SK-N-SH treated with all-trans-retinoic acid at 6 μM for 48 hours (cell line): ENCODE data around the gene PES1.

ENCODE experiments used
- ATAC-seq: fragments of 200-7000 bp; cut with Tn5 transposase; 3 replicates; pipeline ENCODE4 v1.9.1; 2020; ENCODE audit warnings: mild to moderate bottlenecking, moderate library complexity
- ARNTL ChIP-seq: fragments of 450-650 bp; formaldehyde crosslinking; IDR thresholded peaks from 2 replicates; pipeline ENCODE4 v1.5.0; 2020; ENCODE audit warnings: low read depth, mild to moderate bottlenecking, moderate library complexity, borderline replicate concordance
- BACH2 ChIP-seq: fragments of 250-450 bp; sonication (Bioruptor Pico); IDR thresholded peaks from 2 replicates; pipeline ENCODE4 v1.9.0; 2021; ENCODE audit warnings: mild to moderate bottlenecking, borderline replicate concordance
- CREB5 ChIP-seq: fragments of 250-450 bp; sonication (Bioruptor Pico); IDR thresholded peaks from 2 replicates; pipeline ENCODE4 v1.5.1; 2020; ENCODE audit warnings: low read depth, mild to moderate bottlenecking, moderate library complexity
- CSDC2 ChIP-seq: fragments of 250-450 bp; sonication (Bioruptor Pico); IDR thresholded peaks from 2 replicates; pipeline ENCODE4 v1.5.0; 2020; ENCODE audit warnings: mild to moderate bottlenecking, moderate library complexity
- ESRRG ChIP-seq: fragments of 250-450 bp; sonication (Bioruptor Pico); IDR thresholded peaks from 2 replicates; pipeline ENCODE4 v1.6.1; 2021; ENCODE audit warnings: mild to moderate bottlenecking
- GLIS3 ChIP-seq: fragments of 250-450 bp; sonication (Bioruptor Pico); IDR thresholded peaks from 2 replicates; pipeline ENCODE4 v1.5.0; 2020; ENCODE audit warnings: mild to moderate bottlenecking, moderate library complexity
- ISL1 ChIP-seq: fragments of 250-450 bp; sonication (Bioruptor Pico); IDR thresholded peaks from 2 replicates; pipeline ENCODE4 v2.1.2; 2022; ENCODE audit warnings: mild to moderate bottlenecking, moderate library complexity
- OSR1 ChIP-seq: fragments of 250-450 bp; sonication (Bioruptor Pico); IDR thresholded peaks from 2 replicates; pipeline ENCODE4 v1.8.0; 2022; ENCODE audit warnings: moderate library complexity, mild to moderate bottlenecking, inconsistent platforms
- POU6F1 ChIP-seq: fragments of 250-450 bp; sonication (Bioruptor Pico); IDR thresholded peaks from 2 replicates; pipeline ENCODE4 v1.8.0; 2021; ENCODE audit warnings: low read depth, mild to moderate bottlenecking, moderate library complexity, borderline replicate concordance
- PPARA ChIP-seq: fragments of 250-450 bp; sonication (Bioruptor Pico); IDR thresholded peaks from 2 replicates; pipeline ENCODE4 v1.5.0; 2020; ENCODE audit warnings: mild to moderate bottlenecking, borderline replicate concordance
- RARB ChIP-seq: fragments of 250-450 bp; sonication (Bioruptor Pico); IDR thresholded peaks from 2 replicates; pipeline ENCODE4 v1.8.0; 2021; ENCODE audit warnings: mild to moderate bottlenecking, moderate library complexity
- SNAI2 ChIP-seq: fragments of 250-450 bp; sonication (Bioruptor Pico); IDR thresholded peaks from 2 replicates; pipeline ENCODE4 v1.5.0; 2020; ENCODE audit warnings: mild to moderate bottlenecking, moderate library complexity
- TCF4 ChIP-seq: fragments of 250-450 bp; sonication (Bioruptor Pico); IDR thresholded peaks from 2 replicates; pipeline ENCODE4 v1.8.0; 2021; ENCODE audit warnings: mild to moderate bottlenecking, moderate library complexity, borderline replicate concordance
- TOX ChIP-seq: fragments of 250-450 bp; sonication (Bioruptor Pico); IDR thresholded peaks from 2 replicates; pipeline ENCODE4 v1.8.0; 2021; ENCODE audit warnings: mild to moderate bottlenecking, moderate library complexity, borderline replicate concordance
- ZC3H10 ChIP-seq: fragments of 250-450 bp; sonication (Bioruptor Pico); IDR thresholded peaks from 2 replicates; pipeline ENCODE4 v1.5.1; 2021; ENCODE audit warnings: mild to moderate bottlenecking, moderate library complexity
- ZFP3 ChIP-seq: fragments of 250-450 bp; sonication (Bioruptor Pico); IDR thresholded peaks from 2 replicates; pipeline ENCODE4 v1.5.0; 2020; ENCODE audit warnings: mild to moderate bottlenecking, moderate library complexity
- ZFP30 ChIP-seq: fragments of 450-650 bp; formaldehyde crosslinking; IDR thresholded peaks from 2 replicates; pipeline ENCODE4 v1.5.0; 2022; ENCODE audit warnings: mild to moderate bottlenecking, moderate library complexity
- ZNF565 ChIP-seq: fragments of 450-650 bp; formaldehyde crosslinking; conservative IDR thresholded peaks from 2 replicates; pipeline ENCODE4 v1.5.0; 2020; ENCODE audit warnings: low read depth, mild to moderate bottlenecking, moderate library complexity
- ZNF70 ChIP-seq: fragments of 450-650 bp; formaldehyde crosslinking; IDR thresholded peaks from 2 replicates; pipeline ENCODE4 v1.5.0; 2020; ENCODE audit warnings: mild to moderate bottlenecking, moderate library complexity
- ZNF8 ChIP-seq: fragments of 450-650 bp; formaldehyde crosslinking; IDR thresholded peaks from 2 replicates; pipeline ENCODE4 v1.5.0; 2020; ENCODE audit warnings: mild to moderate bottlenecking, moderate library complexity
- TF ChIP-seq, protein P1 (sequence below): fragments of 250-450 bp; sonication (Bioruptor Pico); IDR thresholded peaks from 2 replicates; pipeline ENCODE4 v1.5.0; 2020; ENCODE audit warnings: mild to moderate bottlenecking, moderate library complexity
- TF ChIP-seq, protein P2 (sequence below): fragments of 250-450 bp; sonication (Bioruptor Pico); IDR thresholded peaks from 2 replicates; pipeline ENCODE4 v1.8.0; 2020; ENCODE audit warnings: mild to moderate bottlenecking, moderate library complexity, borderline replicate concordance
- TF ChIP-seq, protein P3 (sequence below): fragments of 250-450 bp; sonication (Bioruptor Pico); IDR thresholded peaks from 2 replicates; pipeline ENCODE4 v1.5.1; 2021; ENCODE audit warnings: mild to moderate bottlenecking, moderate library complexity

Gene PES1

DNA sequence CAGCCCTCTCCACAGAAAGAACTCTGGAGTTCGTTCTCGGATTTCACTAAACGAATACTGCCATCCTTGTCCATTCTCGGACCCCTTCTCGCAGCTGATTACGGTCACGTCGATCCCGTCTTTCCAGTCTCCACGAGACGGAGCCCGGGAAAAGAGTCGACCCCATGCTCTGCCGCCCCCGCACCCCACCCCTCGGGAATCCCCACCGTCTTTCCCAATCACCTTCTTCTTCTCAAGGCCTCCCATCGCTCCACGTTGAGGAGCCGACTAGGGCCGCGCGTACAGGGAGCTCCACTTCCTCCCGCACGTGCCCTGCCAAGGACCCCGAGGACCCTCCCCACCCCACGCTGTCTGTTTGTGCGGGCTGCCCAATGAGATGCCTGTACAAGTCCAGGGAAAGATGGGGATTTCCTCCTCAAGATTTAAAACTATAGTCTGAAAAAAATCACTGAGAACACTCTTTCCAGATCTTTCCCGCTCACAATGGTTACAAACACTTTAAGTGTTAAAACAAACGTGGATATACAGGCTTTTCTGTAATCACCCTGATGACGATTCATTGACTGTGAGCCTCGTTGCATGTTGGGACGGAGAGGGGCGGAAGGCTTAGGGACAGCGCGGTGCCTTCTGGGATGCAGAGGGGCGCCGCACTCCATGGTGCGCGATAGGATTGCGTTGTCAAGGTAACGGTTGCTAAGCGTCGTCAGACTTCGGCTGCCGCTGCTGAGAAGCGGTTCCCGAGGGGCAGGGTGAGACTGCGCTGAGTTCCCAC lies at the start of gene PES1:
TSS of gene PES1 (minus strand) at position 323 of the 772 bp plus-strand sequence. CDS start at position 246, 77 bp downstream.
- TF ChIP-seq ZNF8 (CRISPR knock-in tag) (no peak), SNAI2 (no peak), ZNF70 (CRISPR knock-in tag) (no peak), ZNF565 (no peak), CSDC2 (CRISPR knock-in tag) (no peak), ARNTL (CRISPR knock-in tag) (no peak)
- TF ChIP-seq, protein P1, sequence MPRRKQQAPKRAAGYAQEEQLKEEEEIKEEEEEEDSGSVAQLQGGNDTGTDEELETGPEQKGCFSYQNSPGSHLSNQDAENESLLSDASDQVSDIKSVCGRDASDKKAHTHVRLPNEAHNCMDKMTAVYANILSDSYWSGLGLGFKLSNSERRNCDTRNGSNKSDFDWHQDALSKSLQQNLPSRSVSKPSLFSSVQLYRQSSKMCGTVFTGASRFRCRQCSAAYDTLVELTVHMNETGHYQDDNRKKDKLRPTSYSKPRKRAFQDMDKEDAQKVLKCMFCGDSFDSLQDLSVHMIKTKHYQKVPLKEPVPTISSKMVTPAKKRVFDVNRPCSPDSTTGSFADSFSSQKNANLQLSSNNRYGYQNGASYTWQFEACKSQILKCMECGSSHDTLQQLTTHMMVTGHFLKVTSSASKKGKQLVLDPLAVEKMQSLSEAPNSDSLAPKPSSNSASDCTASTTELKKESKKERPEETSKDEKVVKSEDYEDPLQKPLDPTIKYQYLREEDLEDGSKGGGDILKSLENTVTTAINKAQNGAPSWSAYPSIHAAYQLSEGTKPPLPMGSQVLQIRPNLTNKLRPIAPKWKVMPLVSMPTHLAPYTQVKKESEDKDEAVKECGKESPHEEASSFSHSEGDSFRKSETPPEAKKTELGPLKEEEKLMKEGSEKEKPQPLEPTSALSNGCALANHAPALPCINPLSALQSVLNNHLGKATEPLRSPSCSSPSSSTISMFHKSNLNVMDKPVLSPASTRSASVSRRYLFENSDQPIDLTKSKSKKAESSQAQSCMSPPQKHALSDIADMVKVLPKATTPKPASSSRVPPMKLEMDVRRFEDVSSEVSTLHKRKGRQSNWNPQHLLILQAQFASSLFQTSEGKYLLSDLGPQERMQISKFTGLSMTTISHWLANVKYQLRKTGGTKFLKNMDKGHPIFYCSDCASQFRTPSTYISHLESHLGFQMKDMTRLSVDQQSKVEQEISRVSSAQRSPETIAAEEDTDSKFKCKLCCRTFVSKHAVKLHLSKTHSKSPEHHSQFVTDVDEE: no peak
- ATAC-seq: peak; percentile 99

DNA sequence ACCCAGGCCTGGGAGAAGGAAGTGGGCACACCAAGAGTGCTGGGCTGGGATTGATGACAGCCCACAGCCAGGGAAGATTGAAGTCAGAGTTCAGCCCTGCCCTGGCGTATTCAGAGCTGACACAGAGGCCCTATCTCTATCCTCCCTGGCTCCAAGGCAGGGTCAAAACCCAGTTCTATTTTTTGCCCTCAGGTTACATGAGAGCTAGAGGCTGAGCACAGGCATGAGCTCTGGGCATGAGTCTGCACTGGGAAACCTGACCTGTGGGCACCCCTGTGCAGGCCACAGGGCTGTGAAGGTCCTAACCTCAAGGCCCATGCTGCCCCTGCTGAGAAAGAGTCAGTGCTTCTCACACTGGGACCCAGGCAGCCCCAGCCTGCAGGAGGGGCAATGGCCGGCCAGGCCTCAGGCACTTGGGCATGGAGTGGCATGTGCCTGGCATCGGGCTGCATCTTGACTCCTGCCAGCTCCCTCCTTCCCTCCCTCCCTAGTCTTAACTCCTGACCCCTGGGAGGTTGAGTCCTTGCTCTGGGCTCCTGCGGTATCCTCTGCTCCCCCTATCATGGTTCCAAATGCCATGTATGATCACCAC lies 49.2 kb upstream of the PES1 start:
- no peak for TF ChIP-seq RARB (CRISPR knock-in tag)
- TF ChIP-seq CREB5 (CRISPR knock-in tag): no peak
- no peak for TF ChIP-seq BACH2 (CRISPR knock-in tag)
- no peak for TF ChIP-seq ESRRG (CRISPR knock-in tag)
- TF ChIP-seq, protein P2, sequence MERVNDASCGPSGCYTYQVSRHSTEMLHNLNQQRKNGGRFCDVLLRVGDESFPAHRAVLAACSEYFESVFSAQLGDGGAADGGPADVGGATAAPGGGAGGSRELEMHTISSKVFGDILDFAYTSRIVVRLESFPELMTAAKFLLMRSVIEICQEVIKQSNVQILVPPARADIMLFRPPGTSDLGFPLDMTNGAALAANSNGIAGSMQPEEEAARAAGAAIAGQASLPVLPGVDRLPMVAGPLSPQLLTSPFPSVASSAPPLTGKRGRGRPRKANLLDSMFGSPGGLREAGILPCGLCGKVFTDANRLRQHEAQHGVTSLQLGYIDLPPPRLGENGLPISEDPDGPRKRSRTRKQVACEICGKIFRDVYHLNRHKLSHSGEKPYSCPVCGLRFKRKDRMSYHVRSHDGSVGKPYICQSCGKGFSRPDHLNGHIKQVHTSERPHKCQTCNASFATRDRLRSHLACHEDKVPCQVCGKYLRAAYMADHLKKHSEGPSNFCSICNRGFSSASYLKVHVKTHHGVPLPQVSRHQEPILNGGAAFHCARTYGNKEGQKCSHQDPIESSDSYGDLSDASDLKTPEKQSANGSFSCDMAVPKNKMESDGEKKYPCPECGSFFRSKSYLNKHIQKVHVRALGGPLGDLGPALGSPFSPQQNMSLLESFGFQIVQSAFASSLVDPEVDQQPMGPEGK (CRISPR knock-in tag): no peak
- no peak for TF ChIP-seq ZNF70 (CRISPR knock-in tag)
- TF ChIP-seq ZC3H10: no peak
- TF ChIP-seq, all 23 proteins: peak for 0
- no peak for ATAC-seq

GRCh38 chr22:30640361-30640760 lies 48.7 kb upstream of the PES1 start:
- no peak for TF ChIP-seq ZNF565
- no peak for TF ChIP-seq ZFP3 (CRISPR knock-in tag)
- TF ChIP-seq ZFP30 (CRISPR knock-in tag): no peak
- TF ChIP-seq, protein P1: no peak
- TF ChIP-seq POU6F1: no peak
- no peak for TF ChIP-seq TCF4
- TF ChIP-seq, protein P3, sequence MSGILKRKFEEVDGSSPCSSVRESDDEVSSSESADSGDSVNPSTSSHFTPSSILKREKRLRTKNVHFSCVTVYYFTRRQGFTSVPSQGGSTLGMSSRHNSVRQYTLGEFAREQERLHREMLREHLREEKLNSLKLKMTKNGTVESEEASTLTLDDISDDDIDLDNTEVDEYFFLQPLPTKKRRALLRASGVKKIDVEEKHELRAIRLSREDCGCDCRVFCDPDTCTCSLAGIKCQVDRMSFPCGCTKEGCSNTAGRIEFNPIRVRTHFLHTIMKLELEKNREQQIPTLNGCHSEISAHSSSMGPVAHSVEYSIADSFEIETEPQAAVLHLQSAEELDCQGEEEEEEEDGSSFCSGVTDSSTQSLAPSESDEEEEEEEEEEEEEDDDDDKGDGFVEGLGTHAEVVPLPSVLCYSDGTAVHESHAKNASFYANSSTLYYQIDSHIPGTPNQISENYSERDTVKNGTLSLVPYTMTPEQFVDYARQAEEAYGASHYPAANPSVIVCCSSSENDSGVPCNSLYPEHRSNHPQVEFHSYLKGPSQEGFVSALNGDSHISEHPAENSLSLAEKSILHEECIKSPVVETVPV: no peak
- TF ChIP-seq OSR1 (CRISPR knock-in tag): no peak
- no peak for TF ChIP-seq TOX (CRISPR knock-in tag)
- no peak for TF ChIP-seq PPARA
- TF ChIP-seq GLIS3 (CRISPR knock-in tag): no peak
- no peak for TF ChIP-seq ISL1
- TF ChIP-seq, protein P2 (CRISPR knock-in tag): no peak
- no peak for TF ChIP-seq BACH2 (CRISPR knock-in tag)
- TF ChIP-seq ZNF70 (CRISPR knock-in tag): no peak
- no peak for TF ChIP-seq ARNTL (CRISPR knock-in tag)
- no peak for ATAC-seq
